IPS DF 19.7 (cell line): ENCODE data around the gene CCDC71L.

Source experiments
- DNase-seq: peaks from one replicate; pipeline ENCODE4 v3.0.0-alpha.2; 2013; ENCODE audit warnings: low read depth, low spot score

Gene CCDC71L

DNA sequence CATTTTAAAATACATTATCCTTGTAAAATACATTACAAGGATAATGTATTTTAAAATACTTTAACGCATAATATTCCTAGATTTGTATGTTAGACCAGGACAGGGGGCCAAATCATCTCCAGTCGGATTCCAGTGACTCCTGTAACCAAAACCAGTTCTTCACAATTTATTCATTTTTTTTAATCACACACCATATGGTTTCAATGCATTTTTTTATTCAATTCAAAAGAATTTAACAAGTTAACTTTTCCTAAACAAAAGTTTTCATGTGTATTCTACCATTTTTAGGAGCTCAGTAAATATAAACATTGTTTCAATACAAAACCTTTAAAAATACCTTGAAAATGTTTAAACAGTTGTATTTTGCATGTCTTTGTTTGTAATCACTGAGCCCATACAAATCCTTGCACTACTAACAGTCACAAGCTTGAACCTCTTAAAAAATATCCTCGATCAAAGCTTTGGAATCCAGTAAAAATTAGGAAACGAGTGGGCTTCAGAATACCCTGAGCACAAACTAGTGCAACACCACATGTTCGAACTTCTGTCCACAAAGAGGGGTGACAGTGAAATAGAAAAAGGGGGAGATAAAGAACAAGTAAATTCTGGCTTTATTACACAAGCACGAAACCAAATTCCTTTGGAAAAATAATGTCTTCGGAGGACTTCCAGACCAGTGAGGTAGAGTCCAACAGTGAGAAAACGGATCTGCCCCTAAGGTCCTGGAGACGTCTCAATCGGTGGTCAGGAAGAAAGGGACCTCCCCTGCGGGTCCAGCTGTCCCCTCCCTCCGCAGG, 1.6 kb downstream of the CCDC71L start:
- DNase-seq: no peak

DNA sequence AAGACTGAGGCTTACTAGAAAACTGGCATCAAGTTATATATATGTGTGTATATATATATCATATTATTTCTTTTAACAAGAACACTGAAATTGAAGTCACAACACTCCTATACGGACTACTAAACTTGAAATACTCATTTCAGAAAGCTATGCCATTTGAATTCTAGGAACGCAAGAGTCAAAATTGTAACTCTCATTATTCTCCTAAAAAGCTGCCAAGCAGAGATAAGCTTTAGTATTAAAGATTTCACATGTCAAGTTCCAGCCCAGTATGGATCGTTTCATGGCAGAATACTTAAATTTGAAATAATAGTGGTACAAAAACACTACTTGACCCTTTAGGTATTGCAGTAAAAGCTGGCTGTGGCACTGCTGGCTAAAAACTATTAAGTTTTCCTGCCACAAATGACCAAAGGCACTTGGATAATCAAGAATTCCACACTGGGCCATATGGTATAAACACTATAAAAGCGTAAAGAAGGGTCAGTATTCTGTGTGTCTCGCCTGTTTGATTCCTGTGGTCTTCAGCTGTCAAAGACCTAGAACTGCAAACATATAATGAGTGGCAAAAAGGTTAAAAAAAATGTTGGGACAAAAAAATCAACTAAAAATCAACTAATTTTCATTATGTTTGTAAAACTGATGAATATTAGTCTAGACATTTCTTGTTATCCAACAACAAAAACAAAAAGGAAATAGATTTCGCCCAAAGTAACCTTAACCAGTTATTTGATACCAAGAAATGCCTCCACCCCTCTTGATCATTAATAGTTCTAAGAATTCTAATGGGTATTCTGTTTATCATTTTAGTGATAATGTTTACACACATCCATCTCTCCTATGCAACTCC, 2.4 kb downstream of the CCDC71L start:
- no peak for DNase-seq

DNA sequence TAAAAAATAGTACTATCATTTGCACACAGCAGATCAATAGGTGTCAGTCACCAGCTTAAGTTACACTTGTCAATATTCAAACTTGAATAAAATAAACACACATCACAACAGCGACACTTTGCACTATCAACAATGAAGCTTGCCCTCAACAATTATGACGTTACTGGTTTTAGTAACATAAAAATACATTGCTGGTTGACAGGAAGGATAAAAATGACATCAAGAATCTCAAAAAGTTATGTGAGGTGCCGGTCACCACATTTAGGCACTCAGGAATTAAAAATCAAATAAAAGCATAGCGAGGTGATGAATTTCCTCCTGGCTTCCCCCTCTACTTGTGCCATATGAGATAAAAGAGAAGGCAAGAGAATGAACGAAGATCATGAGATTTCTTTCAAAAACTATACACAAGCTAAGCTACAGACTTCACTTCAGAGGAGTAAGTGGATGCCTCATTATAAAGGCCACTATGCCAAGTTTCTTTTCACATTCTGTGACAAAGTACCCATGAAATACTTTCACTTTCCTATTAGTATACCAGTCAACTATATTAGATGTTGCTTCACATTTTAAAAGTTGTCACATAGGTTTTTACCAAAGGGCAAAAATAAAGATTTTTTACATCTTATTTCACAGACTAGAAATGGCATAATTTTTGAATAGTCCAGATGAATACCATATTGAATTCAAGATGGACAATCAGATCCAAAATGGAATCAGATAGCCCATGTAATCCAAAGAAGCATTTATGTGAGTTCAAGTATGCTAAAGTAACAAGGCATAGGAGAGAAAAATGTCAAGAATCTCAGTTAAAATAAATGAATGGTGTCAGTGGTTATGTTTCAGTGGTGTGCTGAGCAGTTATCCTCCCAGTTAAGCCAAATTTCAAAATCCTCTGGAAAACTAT, 3.6 kb downstream of the CCDC71L start:
- no peak for DNase-seq

DNA sequence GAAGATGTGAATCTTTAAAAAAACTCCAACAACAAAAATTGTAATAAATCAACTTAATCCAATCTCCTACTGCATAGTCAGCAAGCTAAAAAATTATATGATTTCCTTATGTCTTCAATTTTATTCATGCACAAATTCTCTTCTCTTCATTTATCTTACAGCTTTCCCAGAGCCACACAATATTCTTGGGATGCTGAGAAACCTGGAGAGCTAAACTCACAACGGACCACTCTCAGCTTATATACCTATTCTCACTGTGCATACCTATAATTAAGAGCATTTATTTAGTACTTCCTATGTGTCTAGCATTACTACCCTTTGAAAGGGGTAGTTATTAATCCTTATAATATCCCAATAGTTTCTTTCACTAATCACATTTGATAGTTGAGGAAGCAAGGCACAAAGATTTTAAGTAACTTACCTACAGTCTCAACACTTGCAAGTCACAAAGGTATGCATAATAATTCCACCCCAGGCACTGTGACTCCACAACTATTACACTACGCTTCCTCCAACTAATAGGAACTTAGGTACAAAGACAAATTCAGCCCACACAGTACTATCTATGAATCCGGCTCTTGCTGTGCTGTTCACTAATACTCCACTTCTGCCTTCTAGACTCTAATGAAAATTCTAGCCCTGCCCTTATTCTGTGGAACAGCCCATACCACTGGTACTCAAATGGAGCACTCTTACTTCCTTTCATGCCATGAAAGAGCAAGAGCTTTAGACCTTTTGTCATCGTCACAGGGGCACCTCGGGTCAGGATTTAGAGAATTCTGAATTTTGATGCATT, 5.1 kb downstream of the CCDC71L start:
- no peak for DNase-seq

DNA sequence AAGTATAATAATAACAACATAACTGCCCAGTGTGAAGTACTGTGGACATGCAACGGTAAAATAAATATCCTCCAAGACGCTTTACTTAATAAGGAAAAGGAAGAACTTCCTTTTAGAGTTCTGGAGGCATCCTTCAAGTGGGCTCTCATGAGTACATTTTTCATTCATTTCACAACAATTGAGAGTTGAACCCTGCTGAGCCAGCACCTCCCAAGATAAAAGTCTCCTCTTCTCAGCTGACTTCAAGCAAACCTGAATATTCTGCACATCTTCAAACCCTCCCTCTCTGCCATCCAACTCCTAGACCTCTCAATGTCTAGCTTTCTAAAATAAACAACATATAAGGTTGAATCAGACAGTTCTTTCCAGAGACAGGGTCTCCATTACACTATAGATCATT, 7.5 kb downstream of the CCDC71L start:
- DNase-seq: no peak

DNA sequence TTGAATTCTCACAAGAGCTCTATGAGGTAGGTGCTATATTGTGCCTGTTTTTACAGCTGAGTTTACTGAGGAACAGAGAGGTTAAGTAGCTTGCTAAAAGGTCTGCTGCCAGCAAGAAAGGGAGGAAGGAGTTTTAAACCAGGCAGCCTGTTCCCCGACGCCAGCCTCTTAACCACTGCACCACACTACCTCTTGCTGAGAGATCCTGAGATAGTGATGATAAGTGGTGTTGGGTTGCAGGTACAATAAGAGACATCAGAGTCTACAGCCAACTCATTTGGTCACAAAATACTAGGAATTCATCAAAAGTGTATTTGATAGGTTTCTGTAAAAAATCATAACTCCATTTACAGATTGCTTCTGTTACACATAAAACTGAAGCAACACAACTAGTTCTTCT, 8.0 kb downstream of the CCDC71L start:
- DNase-seq: no peak

DNA sequence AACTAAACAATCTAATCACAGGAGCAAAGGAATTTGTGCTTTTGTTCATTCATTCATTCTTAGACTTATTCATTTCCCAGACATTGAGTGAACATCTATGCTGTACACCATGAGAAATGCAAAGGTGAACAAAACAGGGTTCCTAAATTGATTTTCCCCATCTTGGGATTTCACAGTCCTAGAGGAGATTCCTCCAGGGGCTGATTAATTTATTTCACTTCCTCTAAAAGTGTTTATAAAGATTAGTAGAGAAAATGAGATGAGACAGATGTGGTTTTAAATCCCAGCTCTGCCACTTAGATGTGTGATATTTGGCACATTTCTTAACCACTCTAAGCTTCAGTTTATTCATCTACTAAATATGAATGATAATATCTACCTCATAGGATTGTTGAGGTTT, 8.9 kb downstream of the CCDC71L start:
- DNase-seq: no peak

DNA sequence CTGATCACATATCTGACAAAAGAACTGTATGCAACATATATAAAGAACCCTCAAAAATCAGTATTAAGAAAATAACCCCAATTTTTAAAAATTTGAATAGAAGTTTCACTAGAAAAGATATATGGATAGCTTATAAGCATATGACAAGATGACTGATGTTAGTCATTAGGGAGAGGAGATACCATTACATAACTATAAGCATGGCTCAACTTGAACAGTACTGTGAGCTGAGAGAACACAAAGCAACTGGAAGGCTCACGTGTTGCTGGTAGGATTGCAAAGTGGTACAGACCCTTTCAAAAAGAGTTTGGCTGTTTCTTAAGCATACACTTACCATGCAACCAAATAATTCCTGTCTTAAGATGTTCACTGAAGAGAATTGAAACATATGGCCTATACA, 14.7 kb downstream of the CCDC71L start:
- DNase-seq: no peak

DNA sequence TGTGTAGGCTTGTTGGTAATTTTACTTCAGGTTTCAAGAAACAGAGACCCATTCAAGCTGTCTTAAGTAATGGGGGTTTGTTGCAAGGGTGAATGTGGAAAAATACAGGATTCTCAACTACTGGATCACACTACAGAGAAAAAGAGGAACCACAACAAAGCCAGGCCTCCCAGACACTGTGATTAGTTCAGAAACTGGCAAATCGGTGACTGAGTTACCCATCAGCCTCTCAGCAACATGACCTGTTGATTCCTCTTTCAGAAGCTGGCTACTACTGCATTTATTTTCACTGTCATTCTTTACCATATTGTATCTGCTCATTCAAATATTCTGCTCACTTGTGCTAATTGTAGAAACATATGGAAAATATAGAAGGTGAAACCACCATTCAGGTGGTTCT, 16.0 kb downstream of the CCDC71L start:
- no peak for DNase-seq

DNA sequence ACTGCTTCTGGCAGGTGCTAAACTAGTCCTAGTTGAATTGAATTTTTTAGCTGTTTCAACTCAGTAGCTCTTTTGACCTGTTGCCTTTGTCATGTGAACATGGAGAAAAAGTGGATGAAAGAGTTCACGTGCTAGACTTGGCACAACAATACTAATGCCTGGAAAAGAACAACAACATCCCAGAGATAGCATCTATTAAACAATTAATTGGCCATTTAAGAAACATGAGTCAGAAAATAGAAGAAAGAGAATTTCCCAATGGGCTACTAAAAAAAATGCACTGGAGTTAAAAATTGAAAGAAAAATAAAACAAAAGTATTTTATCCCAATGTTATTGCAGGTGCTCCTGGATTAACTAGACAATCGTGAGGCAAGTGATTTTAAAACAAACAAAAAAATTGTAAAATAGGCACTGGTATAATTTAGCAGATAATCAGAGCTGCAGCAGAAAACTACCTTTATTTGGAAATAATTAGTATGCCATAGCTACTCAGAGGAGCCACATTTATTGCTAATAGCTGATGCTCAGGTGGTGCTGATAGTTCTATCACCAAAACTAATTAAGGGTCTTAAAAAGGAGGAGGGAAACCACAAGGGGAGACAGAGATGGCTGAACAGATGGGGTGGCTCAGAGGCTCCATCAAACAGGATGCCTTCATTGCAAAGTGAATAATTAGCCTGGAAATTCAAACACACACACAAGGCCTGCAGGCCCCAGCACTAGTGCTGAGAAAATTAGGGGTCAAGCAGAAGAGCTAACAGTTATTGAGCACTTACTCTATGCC, 17.6 kb downstream of the CCDC71L start:
- no peak for DNase-seq

DNA sequence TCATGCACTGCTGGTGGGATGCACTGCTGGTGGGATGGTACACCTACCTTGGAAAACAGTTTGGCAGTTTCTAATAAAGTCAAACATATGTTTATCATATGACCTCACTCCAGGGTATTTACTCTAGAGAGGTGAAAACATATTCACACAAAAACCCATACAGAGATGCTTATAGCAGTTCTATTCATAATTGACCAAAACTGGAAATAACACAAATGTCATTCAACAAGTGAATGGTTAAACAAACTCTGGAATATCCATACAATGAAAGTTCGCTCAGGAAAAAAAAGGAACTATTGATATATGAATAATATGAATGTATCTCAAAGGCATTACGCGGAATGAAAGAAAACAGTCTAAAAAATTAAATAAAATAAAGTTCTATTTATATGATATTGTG, 19.5 kb downstream of the CCDC71L start:
- DNase-seq: no peak

DNA sequence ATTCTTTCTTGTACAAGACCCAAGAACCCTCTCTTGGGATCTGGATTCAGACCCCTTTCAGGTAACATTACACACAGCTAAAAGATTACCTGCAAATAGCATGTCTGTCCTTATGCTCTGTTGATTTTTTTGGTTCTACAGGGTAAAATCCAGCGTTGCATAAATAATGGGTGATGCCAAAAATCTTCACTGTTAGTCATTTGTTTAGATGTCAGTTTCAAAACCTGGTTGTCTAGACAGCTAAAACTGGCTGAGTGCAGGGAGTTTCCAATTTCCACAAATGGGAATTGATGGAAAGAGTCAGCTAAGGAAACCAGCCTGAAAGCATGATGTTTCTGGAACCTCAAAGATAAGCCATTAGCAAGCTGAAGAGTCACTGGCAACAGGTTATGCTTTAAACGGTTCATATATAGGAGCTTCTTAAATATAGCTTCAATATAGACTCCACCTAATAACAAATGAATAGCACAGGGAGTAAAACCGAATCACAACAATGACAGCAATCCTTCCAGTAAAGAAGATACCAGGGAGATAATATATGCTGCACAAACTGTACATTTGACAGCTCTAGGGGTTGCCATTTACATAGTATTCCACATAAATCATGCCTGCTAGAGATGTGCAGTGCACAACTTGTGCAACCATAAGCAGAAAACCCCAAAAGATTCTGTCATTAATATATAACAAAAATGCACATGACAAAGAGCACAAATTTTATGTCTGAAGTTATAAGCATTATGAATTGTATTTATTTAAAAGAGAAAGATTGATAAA, 20.4 kb downstream of the CCDC71L start:
- no peak for DNase-seq

DNA sequence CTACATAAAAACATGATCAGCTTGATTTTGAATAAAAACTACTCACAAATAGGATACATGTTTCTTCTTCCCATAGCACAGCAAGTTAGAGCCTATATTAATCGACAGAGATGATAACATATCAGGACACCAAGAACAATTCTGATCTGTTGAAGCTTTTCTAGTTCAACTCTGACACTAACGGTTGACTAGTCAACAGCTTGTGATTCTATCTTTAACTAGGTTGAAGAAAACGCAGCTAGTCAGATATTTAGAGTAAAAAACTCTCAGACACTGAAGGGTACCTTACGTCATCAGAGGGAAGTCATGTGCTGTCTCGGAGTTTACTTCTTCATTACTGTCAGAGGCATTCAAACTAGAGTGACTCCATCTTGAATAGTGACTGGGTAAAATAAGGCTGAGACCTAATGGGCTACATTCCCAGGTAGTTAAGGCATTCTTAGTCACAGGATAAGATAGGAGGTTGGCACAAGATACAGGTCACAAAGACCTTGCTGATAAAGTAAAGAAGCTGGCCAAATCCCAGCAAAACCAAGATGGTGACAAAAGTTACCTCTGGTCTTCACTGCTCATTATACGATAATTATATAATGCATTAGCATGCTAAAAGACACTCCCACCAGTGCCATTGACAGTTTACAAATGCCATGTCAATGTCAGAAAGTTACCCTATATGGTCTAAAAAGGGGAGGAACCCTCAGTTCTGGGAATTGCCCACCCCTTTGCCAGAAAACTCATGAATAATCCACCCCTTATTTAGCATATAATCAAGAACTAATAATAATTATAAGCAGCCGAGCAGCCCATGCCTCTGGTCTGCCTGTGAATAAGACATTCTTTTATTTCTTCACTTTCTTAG, 21.3 kb downstream of the CCDC71L start:
- DNase-seq: no peak

DNA sequence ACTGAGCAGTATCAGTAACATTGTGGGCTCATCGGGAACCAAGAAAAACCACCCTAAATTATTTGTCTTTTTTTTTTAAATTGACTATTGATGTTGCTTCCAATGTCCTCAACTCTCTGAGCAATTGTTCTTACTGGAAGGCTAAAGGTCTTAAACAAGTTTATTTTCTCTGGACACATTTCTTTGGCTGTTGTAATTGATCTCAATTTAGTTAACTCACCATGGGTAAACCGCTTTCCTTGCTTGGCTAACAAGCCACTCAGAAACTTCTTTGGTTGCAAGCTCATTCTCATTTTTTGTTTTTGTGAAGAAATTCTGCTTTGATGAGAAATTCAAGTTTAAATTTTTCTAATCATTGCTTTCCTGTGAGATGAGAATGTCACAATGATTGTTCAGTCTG, 25.5 kb downstream of the CCDC71L start:
- DNase-seq: no peak

DNA sequence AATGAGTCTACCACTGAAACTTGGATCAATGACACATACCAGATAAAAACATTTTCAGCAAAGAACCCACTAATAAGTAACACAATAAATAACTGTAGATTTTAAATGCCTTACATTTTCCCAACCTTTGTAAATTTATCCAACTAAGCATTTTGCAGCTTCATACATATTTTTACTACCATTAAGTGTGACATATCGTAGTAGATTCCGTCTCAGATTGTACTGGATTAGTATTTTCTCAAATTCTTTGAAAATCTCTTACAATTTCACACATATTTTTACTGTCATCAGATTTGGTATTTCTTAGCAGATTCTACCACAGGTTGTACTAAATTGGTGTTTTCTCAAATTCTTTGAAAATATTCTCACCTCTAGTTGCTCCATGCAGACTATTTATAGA, 26.0 kb downstream of the CCDC71L start:
- DNase-seq: no peak

DNA sequence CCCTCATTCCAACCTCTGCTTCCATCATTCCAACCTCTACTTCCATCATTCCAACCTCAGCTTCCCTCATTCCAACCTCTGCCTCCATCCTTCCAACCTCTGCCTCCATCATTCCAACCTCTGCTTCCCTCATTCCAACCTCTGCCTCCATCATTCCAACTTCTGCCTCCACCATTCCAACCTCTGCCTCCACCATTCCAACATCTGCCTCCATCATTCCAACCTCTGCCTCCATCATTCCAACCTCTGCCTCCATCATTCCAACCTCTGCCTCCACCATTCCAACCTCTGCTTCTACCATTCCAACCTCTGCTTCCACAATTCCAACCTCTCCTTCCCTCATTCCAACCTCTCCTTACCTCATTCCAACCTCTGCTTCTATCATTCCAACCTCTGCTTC, 30.3 kb downstream of the CCDC71L start:
- no peak for DNase-seq

DNA sequence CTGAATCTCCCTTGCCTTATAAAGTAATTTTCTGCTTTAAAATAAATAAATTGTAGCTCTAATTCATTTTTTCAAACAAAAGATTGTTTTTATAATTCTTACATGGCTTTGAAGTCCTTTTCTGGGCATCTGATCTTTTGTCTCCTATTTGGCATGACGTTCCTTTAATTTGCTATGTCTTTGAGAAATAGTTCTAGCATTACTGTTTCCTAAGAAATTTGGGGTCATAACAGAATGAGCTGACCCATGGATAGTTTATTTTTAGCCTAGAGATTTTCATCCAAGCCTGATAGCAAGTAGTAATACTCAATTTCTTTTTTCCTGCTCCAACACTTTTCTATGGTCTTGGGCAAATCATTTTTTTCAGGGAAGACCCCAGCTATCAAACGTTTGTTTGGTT, 31.4 kb downstream of the CCDC71L start:
- no peak for DNase-seq

DNA sequence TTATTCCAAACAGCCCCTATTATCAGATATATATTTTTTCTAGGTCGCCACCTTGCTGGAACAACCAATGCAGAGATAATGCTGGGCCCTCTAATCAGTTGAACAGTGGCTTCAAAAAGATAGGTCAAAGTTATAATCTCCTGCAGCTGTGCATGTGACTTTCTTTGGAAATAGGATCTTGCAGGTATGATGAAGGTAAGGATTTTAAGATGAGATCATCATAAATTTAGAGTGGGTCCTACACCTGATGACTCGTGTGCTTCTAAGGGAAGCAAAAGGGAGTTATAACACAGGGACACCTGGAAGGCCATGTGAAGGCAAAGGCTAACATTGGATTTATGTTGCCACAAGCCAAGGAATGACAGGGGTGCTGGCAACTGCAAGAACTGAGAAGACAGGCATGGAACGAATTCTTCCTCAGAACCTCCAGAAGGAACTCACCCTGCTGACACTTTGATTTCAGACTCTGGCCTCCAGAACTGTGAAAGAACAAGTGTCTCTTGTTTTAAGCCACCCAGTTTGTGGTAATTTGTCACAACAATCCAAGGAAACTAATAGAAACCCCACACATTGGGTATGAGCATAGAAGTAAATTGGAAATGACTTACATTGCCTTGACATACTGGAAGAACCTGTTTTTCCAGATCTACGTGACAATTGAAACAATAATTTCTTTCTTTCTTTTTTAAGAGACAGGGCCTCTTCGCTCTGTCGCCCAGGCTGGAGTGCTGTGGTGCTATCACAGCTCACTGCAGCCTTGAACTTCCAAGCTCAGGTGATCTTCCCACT, 34.4 kb downstream of the CCDC71L start:
- peak; percentile 7 for DNase-seq
